ENCODE measurements around the gene CPB1.
"Not testable (repeated sequence)": the region's sequence is repeated elsewhere in the genome, so short reads cannot be mapped to it uniquely, and the experiment has no call there.

The CPB1 gene

DNA sequence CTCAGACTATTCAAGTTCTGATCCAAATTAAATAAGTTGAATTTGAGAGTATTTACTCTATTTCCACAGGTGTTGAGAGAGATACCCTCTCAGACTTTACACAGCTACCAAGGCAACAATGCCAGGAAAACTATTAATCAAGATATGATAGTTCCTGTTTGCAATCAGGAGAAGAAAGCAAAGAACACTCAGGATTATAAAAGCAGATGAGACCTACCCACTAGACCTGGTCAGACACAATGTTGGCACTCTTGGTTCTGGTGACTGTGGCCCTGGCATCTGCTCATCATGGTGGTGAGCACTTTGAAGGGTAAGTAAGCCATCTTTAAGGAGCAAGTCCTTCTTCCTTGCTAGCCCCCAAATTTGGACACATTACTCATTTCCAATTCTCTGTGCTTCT lies at the start of gene CPB1:
Gene CPB1, plus strand, starts transcription at position 227 of the 400 bp plus-strand sequence. Its CDS starts 13 bp downstream, at position 240.
- DNase-seq (ENCODE audit: low read depth), result no peak

DNA sequence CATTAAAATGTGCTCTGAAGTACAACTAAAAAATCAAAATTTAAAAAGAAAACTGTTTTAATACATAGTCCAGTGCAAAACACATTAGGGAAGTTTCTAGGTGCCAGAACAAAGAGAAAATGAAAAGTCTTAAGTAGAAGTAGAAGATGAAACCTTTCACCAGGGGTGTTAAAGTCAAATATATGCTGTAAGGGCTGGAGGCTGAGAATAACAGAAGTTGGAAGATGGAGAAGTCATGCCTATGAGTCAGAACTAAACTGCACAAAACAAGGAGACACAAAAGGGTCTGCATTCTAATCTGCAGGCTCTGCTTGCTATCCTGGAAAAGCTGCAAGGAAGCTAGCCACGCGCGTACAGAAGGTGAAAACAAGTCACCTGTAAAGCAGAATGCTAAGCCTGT lies 48.7 kb upstream of the CPB1 start:
- no peak for DNase-seq (ENCODE audit: low read depth)

DNA sequence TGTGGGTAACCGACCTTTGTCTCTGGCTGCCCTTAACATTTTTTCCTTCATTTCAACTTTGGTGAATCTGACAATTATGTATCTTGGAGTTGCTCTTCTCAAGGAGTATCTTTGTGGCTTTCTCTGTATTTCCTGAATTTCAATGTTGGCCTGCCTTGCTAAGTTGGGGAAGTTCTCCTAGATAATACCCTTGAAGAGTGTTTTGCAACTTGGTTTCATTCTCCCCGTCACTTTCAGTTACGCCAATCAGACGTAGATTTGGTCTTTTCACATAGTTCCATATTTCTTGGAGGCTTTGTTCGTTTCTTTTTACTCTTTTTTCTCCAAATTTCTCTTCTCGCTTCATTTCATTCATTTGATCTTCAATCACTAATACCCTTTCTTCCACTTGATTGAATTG lies 42.6 kb upstream of the CPB1 start:
- not testable (repeated sequence) for DNase-seq (ENCODE audit: low read depth)

DNA sequence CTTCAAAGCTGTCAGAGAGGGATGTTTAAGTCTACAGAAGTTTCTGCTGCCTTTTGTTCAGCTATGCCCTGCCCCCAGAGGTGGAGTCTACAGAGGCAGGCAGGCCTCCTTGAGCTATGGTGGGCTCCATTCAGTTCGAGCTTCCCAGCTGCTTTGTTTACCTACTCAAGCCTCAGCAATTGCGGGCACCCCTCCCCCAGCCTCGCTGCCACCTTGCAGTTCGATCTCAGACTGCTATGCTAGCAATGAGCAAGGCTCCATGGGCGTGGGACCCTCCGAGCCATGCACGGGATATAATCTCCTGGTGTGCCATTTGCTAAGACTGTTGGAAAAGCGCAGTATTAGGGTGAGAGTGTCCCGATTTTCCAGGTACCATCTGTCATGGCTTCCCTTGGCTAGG lies 41.5 kb upstream of the CPB1 start:
- not testable (repeated sequence) for DNase-seq (ENCODE audit: low read depth)

DNA sequence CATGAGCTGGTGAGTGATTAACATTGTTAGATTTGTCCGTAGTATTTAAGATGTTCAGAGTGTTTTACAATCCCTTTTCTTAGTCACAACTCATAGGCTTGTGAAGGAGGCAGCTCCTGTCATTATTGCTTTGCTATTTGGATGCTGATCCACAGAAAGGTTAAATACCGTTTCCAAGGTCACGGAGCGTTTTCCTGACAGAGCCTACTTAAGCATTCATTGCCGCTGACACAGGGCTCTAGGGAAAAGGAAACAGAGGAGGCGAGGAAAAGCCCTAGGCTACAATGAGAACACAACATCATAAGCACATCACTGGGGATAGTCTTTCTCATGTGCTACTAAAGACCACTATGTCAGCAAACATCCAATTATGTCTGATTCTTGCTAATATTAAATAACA lies 38.5 kb upstream of the CPB1 start:
- DNase-seq (ENCODE audit: low read depth), result no peak

DNA sequence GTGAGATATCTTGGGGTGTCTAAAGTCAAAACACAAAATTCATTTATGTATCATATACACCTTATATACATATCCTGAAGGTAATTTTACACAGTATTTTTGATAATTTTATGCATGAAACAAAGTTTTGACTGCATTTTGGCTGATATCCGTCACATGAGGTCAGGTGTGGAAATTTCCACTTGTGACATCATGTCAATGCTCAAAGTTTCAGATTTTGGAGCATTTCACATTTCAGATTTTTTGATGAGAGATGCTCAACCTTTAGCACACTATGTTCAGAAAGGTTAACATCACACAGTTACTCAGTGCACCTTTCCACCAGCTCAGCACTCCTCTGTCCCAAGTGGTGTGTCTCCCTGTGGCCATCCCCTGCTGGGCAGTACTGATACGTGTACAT lies 37.7 kb upstream of the CPB1 start:
- DNase-seq (ENCODE audit: low read depth), result no peak

DNA sequence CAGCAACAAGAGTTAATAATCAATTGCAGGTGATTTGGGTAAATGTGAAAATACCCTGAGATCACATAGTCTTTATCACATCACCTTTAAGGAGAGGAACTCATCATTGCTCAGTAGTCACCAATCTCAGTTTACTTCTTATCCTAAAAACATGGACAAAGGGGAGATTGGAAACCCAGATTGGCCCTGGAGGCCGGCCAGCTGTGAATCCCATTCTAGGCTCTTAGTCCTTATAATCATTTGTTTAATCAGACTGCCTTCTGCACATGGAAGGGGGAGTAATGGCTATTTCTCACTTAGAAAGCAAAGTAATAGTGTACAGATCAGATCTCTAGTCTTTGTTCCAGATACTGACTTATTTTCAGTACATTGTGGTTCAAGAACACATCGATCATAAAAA lies 37.2 kb upstream of the CPB1 start:
- no peak for DNase-seq (ENCODE audit: low read depth)

DNA sequence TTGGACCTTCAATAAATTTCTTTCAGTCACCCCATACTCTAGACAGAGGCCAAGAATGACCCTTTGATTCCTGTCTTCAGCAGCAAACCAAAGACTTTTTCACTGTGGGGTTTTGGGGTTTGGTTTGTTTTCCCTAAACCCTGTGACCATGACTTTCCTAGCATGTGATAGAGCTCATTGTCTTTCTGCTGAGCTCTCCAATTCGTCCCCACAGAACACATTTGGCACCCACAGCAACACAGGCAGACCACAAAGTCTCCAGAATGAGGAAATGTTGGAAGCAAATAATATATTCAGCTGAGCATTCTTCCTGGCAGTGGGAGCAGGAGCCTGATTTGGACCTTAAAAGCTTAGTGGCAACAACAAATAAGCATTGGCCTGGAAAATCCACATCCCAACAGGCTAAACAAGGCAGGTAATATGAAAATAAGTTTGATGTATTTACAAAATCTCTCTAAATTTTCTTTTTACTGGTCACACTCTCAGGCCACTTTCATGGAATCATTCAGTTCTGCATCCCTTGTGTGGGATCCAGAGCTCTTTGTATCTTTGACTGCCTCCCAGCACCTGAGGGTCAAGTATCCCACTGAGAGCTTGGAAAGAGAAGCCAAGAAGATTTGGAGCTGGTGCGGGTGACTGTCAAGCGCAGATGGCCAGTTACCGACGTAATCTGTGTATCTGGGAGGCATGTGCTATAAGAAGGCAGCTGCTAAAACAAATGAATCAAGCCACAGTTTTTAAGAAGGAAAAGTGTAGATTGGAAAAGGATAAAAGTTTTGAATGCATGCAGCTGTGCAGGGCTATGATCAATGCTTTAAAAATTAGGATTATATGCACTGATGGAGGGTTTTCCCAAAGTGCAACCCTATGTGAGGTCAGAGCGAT lies 36.5 kb upstream of the CPB1 start:
- no peak for DNase-seq (ENCODE audit: low read depth)

DNA sequence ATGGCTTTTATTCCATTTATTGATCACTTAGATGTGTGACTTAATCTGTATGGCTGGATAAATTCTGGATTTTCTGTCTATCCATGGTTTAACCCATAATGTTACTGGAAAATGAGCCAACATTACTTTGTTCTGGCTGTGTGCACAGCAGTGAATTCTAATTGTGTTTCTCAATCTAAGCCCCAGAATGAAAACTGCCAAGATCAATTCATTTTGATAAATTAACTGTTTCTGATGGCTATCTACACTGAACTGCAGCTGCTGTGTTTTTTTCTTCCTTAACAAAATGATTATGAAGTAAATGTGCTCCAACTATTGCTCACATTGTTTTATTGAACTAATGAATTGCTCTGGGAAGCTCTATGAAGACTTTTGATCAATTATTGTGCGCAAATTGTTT lies 35.7 kb upstream of the CPB1 start:
- no peak for DNase-seq (ENCODE audit: low read depth)

DNA sequence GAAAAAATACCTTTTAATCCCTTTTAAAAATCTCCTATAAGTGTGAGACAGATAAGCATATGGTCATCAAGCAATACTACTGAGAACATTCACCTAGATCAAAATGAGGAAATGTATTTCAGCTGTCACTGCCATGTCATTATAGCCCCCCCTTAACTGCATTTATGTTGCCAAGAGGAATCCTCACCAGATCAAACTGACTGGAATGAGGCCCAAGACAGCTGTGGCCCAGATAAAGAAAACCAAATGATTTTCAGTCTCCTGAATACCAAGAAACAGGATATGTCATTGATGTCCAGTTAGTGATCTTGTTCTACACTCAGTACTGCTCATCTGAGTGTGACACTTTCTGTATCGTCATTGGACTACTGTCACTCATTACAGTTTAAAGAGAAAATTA lies 35.1 kb upstream of the CPB1 start:
- no peak for DNase-seq (ENCODE audit: low read depth)

DNA sequence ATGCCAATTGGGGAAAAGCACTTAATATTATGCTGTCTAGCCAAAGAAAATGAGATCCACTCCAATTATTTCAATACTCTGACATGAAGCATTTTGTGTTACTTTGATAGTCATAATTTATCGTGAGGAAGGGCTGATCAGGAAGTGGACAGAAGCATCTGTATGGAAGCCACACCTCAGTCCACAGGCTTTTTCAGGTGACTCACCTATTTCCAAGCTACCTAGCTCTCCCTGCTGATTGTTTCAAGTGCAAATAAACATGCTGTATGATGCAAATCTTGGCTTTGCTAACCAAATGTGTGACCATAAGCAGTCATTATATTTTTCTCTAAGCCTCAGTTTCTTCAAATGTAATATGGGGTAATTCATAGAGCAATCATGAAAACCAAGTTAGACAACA lies 30.8 kb upstream of the CPB1 start:
- DNase-seq (ENCODE audit: low read depth), result no peak

DNA sequence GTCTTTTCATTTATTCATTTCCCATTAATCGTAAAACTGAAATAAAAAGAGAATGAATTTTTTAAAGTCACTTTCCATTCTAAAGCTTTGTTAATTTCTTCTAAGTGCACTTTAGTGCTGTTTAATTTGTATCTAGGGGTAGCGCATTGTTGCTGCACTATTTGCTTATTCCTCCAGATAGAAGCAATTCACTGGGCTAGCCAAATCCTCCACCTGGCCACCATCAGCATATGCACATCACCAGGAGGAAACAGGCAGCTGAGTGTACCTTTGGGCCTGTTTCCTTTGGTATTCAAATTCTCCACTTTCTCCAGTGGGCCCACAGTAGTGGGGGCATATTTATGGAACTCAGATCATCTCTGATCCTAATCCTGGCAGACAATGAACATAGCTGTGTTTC lies 29.8 kb upstream of the CPB1 start:
- DNase-seq (ENCODE audit: low read depth), result no peak

DNA sequence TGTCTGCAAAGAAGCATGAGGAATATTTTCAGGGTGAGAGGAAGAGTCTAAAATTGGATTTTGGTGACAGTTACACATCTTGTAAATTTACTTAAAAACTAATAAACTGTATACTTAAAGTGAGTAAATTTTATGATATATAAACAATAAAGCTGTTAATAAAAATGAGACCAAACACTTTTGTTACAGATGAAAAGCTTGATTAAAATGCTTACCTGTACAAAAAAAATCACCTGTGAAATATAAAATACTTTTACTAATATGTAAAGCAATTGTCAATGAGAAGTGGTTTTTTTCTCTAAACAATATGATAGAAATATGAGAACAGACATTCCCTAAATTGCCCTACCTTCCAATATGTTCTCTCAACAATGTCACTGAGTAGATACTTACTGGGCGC lies 27.2 kb upstream of the CPB1 start:
- DNase-seq (ENCODE audit: low read depth), result no peak

DNA sequence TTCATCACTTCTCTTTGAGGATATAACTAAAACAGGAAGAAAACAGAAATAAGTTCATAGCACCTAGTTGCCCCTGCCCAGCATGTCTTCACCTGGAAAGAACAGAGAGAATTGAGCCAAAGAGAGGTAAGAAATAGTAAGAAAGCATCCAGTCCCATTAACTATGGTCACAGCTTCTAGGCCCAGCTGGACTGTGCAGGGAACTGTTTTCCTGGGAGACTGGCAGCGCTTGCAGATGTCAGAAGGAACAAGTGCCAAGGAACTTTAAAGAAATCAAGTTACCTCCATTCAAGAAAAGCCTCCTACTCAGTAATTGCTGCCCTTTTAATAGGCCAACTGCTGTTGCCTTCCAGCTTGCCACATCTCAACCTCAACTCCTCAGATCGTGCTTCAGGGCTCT lies 17.8 kb upstream of the CPB1 start:
- DNase-seq (ENCODE audit: low read depth), result no peak

DNA sequence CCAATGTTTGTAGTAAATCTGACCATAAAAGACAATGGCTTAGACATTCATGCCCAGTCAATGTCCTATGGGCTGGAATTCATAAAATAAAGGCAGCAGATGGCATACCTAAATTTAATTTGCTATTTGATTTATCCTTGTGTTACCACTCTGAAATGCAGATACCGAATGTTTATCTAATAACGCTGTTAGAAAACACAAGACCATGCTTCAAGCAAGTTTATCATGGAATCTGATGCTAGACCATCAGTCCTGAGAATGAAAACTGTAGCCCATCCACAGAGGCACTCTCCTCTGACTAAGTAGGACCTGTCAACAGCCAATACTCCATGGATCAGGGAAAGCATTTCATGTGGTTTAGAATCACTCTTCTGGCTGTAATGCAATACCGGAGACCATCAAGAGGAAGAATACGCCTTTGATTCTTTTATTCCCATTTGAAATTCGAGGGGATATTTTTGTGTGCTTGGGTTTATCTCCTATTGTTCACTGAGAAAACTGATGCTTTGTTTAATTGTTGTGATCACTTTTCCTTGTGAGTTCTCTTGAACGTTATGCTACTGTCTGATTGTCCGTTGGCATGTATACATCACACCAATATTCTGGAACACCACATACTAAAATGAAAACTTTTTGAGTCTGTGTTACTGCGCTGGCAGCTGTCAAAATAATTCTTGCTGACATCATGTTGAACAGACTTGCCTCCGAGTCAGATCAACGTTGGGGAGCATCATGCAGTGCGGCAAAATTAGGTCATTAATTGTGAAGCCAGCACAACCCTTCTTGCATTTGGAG lies 12.1 kb upstream of the CPB1 start:
- DNase-seq (ENCODE audit: low read depth), result no peak

DNA sequence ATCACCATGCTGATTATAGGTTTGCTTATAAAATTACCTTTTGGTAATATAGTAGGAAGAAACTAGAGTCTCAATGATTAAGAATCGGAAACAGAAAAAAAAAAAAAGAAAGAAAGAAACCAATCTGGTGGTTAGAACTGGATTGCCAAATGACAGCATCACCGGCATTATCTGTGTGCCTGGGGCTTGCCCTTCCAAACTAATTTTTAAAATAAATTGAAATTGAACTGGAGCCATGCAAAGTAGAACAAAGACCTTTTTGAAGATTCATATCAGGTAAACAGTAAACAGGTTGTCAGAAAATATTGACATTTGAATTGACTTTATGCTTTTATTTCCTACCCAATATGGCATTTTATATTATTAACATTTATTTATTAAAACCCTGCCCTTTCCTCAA lies 11.2 kb upstream of the CPB1 start:
- no peak for DNase-seq (ENCODE audit: low read depth)

DNA sequence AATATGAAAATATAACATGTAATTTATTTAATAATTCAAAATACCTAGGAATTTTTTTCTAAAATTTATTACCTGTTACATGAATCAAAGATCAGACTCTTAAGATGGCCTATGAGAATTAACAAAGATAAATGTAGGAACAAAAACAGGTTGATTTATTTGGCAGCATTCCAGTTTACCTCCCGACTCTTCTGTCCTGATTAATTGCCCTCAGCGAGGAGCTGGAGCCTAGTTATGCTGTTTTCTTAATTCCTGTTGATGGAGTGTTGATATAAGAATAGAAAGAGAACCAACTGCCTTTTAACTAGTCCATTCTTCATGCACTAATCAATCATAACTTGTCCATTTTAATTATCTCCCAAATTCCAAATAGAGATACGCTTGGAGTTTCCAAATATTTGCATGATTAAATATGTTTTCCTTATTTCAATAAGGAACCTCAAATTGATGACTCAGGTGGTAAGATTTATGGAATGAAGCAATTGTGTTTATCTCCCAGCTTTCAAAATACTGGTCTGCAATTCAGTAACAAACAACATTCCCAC lies 10.6 kb upstream of the CPB1 start:
- DNase-seq (ENCODE audit: low read depth), result no peak

DNA sequence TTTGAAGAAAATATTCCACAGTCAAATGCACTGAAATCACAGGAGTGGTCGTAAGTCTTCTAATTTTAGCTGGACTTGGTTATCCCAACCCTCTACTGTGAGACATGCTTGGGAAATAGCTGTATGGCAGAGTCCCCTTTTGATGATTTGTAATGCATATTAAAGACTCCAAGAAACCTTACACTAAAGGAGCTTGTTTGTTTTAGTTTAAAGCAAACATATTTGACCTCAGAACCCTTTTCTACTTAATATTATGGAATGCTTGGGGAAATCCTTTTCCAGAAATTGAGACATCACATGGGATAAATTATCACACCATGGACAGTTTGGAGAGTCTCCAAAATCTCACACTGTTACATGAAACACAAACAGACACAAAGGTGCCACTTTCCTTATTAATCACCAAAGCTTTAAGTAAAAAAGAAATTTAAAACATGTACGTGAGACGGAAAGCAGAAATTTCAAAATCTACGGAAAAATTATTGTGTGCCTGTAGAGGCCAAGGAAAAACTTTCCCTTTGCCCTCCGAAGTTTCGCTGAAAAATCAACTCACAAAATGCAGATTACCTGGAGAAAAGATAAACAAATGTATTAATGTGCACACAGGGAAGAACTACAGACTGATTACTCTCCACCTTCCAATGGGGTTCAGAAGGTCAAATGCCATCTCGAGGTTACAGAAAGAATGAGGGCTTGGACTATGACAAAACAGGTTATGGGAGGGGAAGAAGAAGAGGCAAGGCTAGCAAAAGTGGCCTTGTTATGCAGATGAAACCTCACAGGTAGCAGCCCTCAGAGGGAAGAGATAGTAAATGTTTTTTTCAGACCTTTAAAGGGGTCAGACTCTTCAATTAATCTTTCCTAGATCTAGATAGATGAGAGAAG lies 7.0 kb upstream of the CPB1 start:
- no peak for DNase-seq (ENCODE audit: low read depth)

DNA sequence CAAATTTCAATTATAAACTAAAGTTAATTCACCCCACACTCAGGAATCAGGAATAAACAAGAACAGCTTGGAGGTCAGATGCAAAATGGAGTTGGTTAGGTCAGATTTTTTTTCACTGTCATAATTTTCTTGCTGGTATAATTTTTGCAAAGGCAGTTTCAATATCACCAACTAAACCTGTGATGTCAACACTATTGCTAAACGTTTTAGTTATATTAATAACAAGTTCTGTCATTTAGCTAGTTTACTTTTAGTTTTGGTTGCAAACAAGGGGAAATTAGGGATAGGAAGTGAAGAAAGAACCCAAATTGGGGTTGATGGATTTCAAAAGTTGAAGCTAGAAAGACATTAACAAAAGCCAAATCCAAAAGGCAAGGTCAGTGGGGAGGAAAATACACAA lies 4.6 kb upstream of the CPB1 start:
- no peak for DNase-seq (ENCODE audit: low read depth)

DNA sequence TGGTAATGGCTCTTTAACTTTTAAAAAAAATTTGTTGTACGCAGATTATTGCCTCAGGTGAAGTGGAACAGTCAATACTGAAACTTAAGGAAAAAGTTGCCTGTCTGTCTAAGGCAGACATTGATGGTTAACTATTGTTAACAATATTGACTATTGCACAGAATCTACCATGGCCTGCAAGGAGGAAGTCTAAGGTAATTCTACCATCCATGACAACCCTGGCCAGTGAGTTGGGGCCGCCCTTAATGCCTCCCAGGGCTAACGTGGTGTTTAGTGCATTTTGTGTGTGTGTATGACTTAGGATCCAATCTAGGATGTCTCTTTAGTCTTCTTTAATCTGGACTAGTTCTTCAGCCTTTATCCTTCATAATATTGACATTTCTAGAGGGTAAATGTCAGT lies 2.1 kb upstream of the CPB1 start:
- DNase-seq (ENCODE audit: low read depth), result no peak

DNA sequence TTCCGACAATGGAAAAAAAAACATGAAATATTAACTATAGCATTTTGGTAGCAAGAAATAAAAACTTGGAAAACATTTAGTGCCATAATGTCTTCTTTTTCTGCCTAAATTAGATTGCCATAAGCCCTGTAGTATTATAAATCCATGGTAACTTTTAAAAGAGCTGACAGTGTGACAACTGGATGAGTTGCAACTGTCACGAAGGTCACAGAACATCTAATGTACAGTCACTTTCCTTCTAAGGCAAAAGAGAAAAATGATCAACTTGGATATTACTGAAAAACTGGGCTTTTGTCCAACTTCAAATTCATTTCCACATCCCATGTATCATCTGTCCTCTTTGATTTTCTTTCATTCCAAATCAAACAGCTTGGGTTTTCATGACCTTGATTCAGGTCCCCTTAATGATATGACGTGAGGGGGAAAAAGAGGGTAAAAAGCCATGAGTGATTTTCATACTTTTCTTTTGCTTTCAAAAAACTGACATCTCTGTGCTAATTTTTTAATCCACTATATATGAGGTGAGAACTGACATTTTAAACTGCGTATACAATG lies 602 bp downstream of the CPB1 start:
- DNase-seq (ENCODE audit: low read depth), result no peak

DNA sequence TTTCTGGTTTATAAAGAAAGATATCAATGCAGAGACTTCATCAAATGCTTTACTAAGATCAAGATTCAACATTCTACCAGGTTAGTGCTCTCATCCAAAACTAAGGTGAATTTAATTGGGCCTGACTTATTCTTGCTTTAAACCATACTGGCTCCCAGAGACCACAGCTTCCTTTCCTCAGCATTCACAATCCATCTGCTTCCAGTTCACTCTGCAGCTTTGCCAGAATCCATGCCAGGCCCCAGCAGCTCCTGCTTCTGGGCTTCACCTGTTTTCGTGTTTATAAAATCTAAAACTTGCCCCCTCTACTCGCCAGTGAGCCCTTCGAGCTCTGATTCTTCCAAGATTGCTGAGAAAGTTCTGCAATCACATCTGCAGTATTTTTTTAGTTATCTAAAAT lies 2.3 kb downstream of the CPB1 start:
- DNase-seq (ENCODE audit: low read depth), result no peak

Data from activated gamma-delta T cell treated with anti-CD3 and anti-CD28 coated beads, Interleukin-2, amount 50 U/mL, for 16 hours (primary cell).